Fibroblast of skin of abdomen (primary cell): ENCODE measurements around the gene JAKMIP2.
"Not testable (repeated sequence)": the region's sequence is repeated elsewhere in the genome, so short reads cannot be mapped to it uniquely, and the experiment has no call there.

ENCODE experiments used
- DNase-seq: peaks from one replicate; pipeline ENCODE4 v3.0.0-alpha.2; 2013

Gene JAKMIP2

DNA sequence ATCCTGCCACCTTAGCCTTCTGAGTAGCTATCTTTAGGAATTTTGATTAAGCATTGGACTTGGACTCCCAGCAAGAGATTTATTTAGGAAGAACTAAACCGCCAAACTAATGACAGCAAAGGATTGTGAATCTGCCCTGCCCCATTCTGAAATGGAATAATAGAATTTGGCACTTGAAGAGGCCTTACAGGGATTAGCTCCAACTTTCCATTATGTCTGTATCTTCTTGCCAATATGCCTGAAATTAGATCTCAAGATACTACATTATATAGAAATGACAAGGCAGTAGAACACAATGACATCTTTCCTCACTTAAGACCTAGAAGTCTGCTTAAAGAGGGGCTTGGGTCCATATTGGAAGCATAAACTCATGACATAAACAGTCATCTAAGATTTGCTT is 195.7 kb downstream of the JAKMIP2 start:
- no peak for DNase-seq

GRCh38 chr5:147586221-147586620 is 196.3 kb downstream of the JAKMIP2 start:
- no peak for DNase-seq

GRCh38 chr5:147582272-147582671 is 200.3 kb downstream of the JAKMIP2 start:
- not testable (repeated sequence) for DNase-seq

GRCh38 chr5:147580418-147580817 is 202.1 kb downstream of the JAKMIP2 start:
- DNase-seq, result not testable (repeated sequence)

- DNase-seq, result peak; percentile 61
These were observed 204.1 kb downstream of the JAKMIP2 start for GRCh38 chr5:147578228-147579024.

GRCh38 chr5:147576646-147577535 is 205.6 kb downstream of the JAKMIP2 start:
- peak; percentile 24 for DNase-seq

DNA sequence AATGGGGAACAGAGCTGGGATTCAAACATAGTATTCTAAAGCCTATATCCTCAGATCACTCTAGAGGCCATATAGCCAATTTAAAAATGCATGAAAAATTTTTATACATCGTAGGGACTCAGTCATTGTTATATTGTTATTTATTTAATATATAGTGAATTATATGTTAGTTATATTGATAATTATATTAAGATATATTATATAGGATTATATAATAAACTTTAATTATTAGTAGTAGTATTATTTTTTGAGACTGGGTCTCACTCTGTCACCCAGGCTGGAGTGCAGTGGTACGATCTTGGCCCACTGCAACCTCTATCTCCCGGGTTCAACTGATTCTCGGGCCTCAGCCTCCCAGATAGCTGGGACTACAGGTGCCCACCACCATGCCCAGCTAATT is 206.9 kb downstream of the JAKMIP2 start:
- no peak for DNase-seq

DNA sequence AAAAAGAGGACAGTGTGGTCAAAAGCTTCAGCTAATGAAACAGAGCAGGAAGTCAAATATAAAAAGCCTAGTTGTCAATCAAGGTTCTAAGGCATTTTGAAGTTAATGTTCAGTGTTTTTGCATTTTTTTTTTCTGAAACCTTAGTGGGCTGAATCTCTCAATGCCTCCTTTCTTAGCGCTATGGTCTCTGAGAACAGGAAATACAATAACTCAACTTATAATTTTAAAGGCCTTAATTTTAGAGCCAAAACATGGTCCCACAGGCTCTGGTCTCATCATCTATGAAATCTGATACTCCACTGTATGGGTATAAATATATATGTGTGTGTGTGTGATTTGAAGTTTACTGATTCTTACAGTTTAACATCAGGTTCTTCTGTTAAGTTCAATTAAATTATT is 209.3 kb downstream of the JAKMIP2 start:
- no peak for DNase-seq

DNA sequence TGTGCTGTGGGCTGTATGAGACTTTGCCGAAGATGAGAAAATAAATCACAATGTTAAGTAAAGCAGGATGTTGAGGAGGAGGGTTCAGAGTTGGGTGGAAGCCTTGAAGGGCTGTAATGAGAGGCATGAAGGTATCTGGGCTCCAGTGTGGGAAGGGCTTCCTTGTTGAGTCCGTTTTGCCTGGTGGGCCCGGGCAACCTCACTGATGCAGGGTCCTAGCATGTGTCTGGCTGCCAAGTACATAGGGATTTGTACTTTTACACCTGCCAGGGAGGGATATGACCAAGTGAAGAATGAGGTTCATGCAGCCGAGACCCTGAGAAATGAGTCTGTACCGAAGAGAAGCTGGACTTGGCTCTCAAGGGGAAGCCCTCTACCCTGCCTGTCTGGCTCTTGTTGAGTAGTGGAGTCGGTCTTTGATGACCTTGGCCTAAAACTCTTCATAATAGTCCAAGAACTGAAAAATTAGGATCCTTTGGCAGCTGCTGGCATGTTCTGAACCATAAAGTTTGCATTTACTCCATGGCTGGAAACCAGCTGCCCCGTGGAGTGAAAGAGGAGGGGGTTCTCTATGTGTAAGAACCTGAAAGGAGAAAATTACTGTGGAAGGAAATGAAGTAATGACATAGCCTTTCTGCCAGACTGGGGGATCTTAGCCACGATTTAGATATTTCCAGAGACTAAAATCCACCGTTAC is 213.7 kb downstream of the JAKMIP2 start:
- no peak for DNase-seq

DNA sequence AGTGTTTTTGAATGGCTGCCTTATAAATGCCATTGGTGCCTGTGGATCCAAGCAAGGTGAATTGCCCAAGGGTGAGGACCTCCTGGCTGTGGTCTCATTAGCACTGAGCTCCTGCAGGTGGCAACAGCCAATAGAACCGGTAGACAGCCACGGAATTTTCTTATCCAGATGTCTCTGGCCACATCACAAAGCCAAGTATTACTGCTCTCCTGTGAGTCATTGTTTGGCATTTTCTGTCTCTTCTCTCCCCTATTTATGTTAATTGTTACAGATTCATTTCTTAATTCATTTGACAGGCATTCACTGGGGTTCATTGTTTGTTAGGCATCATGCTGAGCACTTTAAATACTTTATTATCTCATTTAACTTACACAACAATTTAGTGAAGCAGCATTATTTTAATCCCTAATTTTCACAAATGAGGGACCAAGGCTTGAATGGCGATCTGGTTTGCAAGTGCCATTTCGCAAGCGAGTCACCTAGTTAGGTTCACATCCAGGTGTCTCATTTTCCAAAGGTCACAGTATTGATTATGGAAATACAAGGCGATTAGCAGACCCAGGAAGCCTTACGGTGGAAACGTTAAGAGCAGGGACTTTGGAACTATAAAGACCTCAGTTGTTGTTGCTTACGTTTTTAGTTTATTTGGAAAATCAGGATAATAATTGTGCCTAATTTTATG is 214.5 kb downstream of the JAKMIP2 start:
- peak; percentile 90 for DNase-seq

GRCh38 chr5:147565524-147565923 is 217.0 kb downstream of the JAKMIP2 start:
- peak; percentile 77 for DNase-seq

DNA sequence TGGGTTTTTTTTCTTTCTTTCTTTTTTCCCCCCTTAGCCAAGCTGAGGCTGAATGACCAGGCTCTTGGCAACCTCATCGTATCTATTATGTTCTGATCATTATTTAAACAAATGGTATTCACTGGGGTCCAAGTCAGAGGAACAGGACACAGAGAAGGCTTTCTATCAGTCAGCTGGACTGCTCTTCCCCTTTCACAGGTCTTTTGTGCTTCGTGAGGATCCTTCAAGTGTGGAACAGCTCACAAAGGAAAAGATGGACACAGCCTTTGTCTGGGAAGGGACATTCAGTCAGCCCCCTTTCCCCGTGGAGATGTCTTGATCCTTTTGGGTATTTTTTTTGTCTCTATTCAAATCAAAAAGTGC is 218.4 kb downstream of the JAKMIP2 start:
- DNase-seq, result no peak

DNA sequence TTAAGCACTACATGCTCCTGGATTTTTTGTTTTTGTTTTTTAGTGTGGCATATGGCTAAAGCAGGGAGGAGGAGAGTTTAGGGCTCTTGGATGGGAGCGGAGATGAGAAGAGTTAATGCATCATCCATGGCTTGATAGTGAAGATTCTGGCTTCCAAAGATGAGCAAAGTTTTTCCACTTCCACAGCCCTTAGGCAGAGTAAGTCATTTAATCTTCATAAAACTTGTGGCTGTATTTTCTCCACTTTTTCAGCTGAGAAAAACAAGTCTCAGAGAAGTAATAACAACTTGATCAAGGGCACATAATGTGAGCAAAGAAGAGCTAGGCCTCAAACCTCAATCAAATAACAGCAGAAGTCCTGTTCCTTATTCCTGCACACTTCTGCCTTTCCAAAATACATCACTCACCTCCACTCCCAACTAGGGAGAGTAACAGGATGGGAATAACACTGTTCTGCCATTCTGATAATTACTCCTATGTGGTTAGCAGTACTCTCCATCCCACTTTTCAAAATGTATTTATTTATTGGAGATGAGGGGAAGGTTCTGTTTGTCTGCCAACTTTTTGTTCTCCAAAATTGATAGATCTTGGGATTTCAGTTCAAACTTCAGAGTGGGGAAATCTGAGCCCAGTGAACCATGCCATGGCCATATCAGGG is 218.9 kb downstream of the JAKMIP2 start:
- DNase-seq, result no peak

DNA sequence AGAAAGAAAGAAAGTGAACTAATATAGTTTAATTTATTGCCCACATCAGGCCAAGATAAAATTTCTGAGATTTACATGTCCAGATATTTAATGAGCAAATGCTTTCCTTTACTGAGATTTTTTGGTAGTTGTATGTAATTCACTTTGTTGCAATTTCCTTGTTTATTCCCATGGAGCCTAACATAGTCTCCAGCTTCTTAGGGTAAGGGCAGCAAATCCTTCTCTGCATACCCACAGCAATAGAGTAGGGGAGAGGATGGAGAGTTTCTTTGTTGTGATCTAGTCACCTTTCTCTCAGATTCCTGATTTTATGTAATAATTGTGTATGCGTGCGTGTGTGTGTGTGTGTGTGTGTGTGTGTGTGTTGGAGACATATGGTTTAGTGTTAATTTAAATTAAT is 221.1 kb downstream of the JAKMIP2 start:
- no peak for DNase-seq

DNA sequence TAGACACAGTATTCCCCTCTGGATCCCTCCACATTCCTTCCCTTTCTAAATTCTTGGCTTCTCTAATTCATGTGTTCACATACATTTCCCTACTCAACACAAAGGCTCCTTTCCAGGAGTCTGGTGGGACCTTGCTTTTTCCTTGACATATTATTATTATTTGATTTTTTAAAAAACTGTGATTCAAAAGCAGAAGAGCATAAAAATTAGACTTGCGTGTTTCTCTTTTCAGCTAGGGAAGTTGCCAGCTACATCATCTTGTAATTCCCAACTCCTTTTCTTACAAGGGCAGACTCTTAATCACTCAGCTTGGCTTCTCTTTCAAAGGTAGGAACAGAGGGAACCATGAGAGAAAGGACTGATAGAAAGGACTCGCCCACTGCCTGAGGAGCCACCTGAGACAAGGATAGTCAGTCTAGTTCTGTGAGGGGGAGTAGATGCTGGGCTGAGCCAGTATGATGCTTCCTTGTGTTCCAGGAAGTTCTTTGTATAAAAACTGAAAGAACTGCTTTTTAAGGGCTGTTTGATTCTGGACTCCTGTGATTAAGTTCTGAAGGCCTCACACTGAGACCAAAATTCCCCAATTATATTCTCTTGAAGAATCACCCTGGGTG is 221.7 kb downstream of the JAKMIP2 start:
- DNase-seq, result no peak

DNA sequence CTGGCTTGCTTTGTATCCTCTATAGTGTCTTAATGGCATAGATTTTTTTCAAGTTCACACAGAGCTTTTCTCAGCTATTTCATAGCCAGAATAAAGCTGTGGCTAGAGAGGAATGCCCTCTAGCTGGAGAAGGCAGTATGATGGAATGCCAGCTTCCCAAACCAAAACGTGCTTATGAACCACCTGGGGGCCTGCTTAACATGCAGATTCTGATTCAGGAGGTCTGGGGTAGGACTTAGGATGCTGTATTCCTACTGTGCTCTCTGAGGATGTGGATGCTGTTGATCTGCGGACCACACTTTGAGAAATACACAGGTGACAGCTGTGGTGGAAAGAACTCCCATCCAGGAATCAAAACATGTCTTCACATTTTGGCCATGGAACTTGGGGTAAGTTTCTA is 222.8 kb downstream of the JAKMIP2 start:
- no peak for DNase-seq

DNA sequence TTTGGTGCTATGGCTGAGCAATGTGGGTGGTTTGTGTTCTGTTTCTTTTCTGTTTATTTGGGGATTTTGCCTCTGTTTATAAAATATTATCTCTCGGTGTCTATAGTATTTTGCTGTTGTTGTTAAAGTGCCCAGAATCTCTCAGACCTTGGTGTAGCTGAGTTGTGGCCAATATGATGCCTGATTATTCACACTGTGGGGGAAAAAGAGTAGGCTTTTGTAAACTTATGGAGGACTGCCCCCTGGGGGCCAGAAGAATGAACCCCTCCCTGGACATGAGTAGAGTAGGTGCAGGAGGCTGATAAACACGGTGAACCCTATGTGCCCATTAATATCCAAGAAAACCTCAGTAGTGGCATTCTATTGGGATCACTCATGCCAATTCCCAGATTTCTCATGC is 223.7 kb downstream of the JAKMIP2 start:
- DNase-seq, result peak; percentile 77

DNA sequence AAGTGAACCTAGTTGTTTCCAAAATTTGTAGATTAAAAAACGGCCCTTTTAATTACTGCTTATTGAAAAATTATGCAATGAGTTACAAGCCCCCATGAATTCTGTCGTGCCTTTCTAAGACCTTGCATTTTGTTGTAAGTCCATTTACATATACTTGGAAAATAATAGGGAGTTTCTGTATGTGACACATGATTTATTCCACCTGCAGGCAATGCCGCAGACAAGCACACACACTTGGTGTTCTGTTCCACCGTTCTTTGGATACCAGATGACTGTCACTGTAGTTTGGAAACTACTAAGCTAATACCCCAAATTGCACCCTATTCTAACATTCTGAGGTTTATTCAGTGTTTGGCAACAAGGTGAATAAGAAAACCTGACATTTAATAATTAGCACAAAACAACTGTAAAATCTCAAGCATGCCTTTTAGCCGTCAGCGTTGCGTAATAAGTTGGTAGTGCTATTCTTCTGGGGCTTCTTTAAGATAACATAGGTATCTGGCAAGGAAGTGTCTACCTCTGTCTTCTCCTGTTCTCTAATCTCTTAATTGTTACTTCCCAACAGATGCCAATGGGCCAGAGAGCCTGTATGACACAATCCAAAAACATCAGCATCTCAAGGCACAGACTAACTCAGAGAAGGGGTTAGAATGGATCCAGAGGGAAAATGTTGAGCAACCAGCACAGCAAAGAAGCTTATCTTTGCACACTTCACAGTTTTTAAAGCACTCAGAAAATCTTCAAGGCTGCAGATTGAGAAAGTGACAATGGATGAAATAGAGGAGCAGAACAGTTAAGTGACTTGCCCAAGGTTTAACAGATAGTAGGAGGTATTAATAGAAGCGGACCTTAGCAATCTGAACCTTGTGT is 224.4 kb downstream of the JAKMIP2 start:
- no peak for DNase-seq

DNA sequence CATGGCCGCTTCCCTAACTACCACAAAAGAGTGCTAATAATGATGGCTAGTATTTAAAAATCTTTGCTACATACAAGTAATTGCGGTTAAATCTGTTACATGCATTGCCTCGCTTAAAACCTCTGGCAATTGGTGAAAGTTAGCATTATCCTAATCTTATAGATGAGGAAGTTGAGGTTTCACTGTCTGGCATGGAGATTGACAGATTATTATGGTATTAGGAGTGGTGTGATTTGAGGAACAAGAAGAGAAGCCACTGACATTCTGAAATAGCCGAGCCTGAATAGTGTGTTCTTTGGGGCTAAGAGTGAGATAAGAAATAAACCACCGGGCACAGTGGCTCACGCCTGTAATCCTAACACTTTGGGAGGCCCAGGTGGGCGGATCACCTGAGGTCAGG is 227.4 kb downstream of the JAKMIP2 start:
- no peak for DNase-seq

DNA sequence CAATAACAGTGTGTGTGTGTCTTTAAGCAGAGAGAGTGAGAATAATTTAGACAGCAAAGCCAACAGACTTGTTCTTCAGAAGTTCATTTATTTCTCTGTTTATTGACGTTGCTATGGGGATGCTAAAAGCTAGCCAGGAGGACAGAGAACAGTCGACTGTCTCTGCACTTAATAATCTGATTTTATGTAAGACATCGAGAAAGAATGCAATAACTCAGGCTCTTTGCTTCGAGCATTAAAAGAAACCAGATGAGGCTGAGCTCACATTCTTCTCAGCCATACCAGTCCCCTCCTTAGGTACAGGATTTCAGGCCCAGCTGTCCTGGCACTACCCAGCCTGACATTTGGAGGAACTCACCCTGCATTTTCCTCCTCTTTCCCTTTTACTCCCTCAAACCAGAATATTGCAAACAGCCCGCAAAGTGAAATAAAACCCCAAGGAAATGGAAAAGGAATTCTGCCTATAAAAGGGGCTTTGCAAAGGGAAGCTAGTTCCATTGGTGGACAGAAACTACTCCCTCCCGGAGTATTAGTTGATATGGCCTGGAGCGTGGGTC is 228.2 kb downstream of the JAKMIP2 start:
- peak; percentile 94 for DNase-seq
